Osteocyte (in vitro differentiated cells): ENCODE data around the gene NASP. TPM values are rescaled to one million over a fixed set of nuclear protein-coding genes. Genes with fewer than 3 reads are reported as not detected.
A peak's percentile ranks its signal among the peaks of the same experiment; 100 is the strongest.

ENCODE experiments used
- DNase-seq: peaks from one replicate; pipeline ENCODE4 v3.0.0; 2021; ENCODE audit warnings: mixed read lengths; ENCODE audit not compliant: unreplicated experiment; ENCODE audit errors: extremely low spot score
- H3K27ac Mint-ChIP-seq: one replicate; pipeline ENCODE4 v1.8.0; 2021; ENCODE audit warnings: mild to moderate bottlenecking, mixed read lengths; ENCODE audit not compliant: unreplicated experiment
- H3K27me3 Mint-ChIP-seq: one replicate; pipeline ENCODE4 v1.8.0; 2021; ENCODE audit warnings: mixed read lengths; ENCODE audit not compliant: unreplicated experiment
- H3K36me3 Mint-ChIP-seq: one replicate; pipeline ENCODE4 v1.8.0; 2021; ENCODE audit warnings: mixed read lengths; ENCODE audit not compliant: unreplicated experiment
- H3K4me1 Mint-ChIP-seq: one replicate; pipeline ENCODE4 v1.8.0; 2021; ENCODE audit warnings: mixed read lengths; ENCODE audit not compliant: unreplicated experiment
- H3K4me3 Mint-ChIP-seq: one replicate; pipeline ENCODE4 v1.8.0; 2021; ENCODE audit warnings: mild to moderate bottlenecking, moderate library complexity, mixed read lengths; ENCODE audit not compliant: unreplicated experiment
- H3K9me3 Mint-ChIP-seq: one replicate; pipeline ENCODE4 v1.8.0; 2021; ENCODE audit warnings: mixed read lengths; ENCODE audit not compliant: unreplicated experiment
- CTCF ChIP-seq: fragments of 200-600 bp; sonication (generic); IDR thresholded peaks from 2 replicates; pipeline ENCODE4 v1.5.0; 2021; ENCODE audit warnings: antibody characterized with exemption, mild to moderate bottlenecking, moderate library complexity
- total RNA-seq: library from RNA; stranded (reverse); gene quantifications from 2 replicates; pipeline ENCODE4 v1.2.1, GENCODE V29; 2021

The NASP gene
- total RNA-seq, 1 donor from 2014 or later: 72.5 TPM

DNA sequence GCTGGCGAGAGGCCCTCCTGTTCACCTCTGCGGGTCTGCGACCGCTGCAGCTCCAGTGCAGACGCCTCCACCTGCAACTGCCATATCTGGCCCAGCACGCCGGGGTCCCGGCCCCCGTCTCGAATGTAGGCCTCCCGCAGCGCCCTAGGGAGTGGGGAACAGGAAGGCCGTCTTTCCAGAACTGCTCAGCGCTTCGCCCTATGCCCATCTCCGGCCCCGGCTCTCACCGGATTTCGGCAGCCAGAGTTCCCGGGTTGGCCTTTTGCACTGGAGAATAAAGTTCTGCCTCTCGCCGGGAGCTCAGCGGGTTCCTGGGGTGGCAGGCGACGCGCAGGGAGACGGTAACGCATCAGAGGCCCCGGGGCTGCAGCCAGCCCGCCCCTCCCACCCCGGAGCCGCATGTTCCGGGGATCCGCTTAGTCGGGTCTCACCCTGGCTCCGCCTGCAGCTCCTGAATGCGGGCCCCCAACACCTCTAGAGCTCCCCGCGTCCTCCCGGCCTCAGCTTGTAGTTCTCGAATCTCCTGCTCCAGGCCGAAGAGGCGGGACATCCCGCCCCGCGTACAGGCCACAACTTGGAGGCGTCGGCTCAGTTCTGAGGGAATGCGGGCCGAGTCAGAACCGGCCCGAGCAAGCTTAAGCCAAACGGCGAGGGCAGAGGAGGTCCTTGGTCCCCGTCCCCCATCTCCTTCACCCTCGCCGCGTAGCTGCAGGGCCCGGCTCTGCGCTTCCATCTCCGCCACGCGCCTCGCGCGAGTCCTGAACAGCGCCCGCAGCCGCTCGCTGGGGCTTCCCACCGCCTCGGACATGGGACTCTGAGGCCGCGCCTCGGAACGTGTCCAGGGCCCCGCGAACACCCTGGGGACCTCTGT lies 38.9 kb downstream of the NASP start:
- Mint-ChIP-seq H3K4me3 (no peak overlapping the region), H3K9me3 (no peaks in the 10 kb centered on the region)

DNA sequence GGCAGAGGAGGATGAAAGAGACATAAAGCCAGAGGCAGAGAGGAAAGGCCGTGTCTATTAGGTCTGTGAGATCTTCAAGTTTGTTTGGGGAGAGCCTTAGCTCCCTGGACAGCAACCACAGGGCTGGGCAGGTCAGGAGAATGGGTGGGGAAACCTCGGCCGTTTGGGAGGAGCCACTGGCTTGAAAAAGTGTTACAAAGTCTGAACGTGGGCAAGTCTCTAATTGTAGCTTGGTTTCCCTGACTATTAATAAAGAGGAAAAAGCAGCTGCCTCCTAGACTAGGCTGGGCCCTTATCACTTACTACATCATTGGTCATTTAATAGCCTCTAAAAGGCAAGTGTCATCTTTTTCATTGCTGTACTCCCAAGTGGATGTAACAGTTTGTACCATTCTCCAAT lies 40.1 kb downstream of the NASP start, which contains the start of gene CCDC17:
Gene CCDC17, minus strand, starts transcription at position 83 of the 400 bp plus-strand sequence. CDS start 145 bp downstream, outside the sequence.
- no peak within 1 kb of the TSS for H3K27ac Mint-ChIP-seq

More for the DNA sequence above, 38.9 kb downstream of the NASP start:
- no peak for TF ChIP-seq CTCF
- Mint-ChIP-seq H3K36me3 (peaks cover 27% of the 10 kb centered on the region), H3K27ac (peak overlapping the region; percentile 34), H3K4me1 (no peaks in the 10 kb centered on the region), H3K27me3 (no peaks in the 10 kb centered on the region)
- DNase-seq: no peak

DNA sequence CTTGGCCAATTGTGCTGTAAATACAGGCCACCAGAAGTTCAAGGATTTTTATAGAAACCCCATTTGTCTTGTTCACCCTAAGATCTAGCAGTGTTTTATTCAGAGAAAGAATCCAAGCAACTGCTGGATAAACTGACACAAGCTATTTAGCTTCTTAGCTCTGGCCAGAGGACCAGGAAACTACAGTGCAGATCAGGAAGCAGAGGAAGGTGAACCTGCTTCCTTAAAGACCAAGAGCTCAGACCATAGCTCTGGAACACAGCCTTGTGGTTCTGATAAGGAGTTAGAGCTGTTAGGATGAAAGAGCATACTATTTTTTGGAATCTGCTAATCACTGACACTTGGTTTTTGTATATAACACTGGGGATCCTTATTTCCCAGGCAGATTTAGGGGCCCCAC lies 45.2 kb downstream of the NASP start:
- DNase-seq: no peak
- H3K27me3 Mint-ChIP-seq: no peaks in the 10 kb centered on the region
- H3K4me3 Mint-ChIP-seq: no peak overlapping the region
- TF ChIP-seq CTCF: no peak
- H3K4me1 Mint-ChIP-seq: no peaks in the 10 kb centered on the region
- no peak overlapping the region for H3K27ac Mint-ChIP-seq
- no peaks in the 10 kb centered on the region for H3K9me3 Mint-ChIP-seq
- peaks cover 46% of the 10 kb centered on the region for H3K36me3 Mint-ChIP-seq

More for the DNA sequence above, 40.1 kb downstream of the NASP start, which contains the start of gene CCDC17:
- Mint-ChIP-seq H3K4me3 (no peak within 1 kb of the TSS), H3K4me1 (no peaks in the 10 kb centered on the region), H3K27me3 (no peaks in the 10 kb centered on the region), H3K9me3 (no peaks in the 10 kb centered on the region), H3K36me3 (peaks cover 24% of the 10 kb centered on the region)
- no peak for DNase-seq
- no peak for TF ChIP-seq CTCF

DNA sequence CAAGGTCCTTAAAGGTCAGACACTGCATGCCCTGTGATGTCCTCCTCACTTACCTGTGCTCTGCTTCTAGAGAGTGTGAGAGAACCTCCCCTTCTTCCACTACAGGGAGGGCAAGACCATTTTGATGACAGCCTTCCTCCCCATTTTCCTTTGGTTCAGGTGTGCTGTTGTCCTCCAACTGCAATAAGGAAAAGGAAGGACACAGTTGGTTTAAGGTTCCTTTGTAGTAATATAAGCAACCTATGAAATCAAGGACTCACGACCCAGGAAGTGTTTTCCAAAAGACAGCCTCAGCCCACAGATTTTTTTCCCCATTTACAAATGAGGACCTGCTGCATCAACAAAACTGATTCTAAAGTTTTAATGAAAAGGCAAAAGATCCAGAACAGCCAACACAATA lies 46.6 kb downstream of the NASP start:
- H3K4me1 Mint-ChIP-seq: no peaks in the 10 kb centered on the region
- H3K27me3 Mint-ChIP-seq: no peaks in the 10 kb centered on the region
- peaks cover 44% of the 10 kb centered on the region for H3K36me3 Mint-ChIP-seq
- no peak overlapping the region for H3K27ac Mint-ChIP-seq
- no peak for DNase-seq
- no peak overlapping the region for H3K4me3 Mint-ChIP-seq
- TF ChIP-seq CTCF: no peak
- H3K9me3 Mint-ChIP-seq: no peaks in the 10 kb centered on the region

- peaks cover 31% of the 10 kb centered on the region for H3K36me3 Mint-ChIP-seq
- no peaks in the 10 kb centered on the region for H3K27me3 Mint-ChIP-seq
- H3K4me1 Mint-ChIP-seq: no peaks in the 10 kb centered on the region
- DNase-seq: no peak
- no peak overlapping the region for H3K27ac Mint-ChIP-seq
- no peaks in the 10 kb centered on the region for H3K9me3 Mint-ChIP-seq
- no peak overlapping the region for H3K4me3 Mint-ChIP-seq
- TF ChIP-seq CTCF: no peak
These were observed 51.4 kb downstream of the NASP start for GRCh38 chr1:45635211-45635610.
